ENCODE data around the gene TMEM61. TPM values are rescaled to one million over a fixed set of nuclear protein-coding genes. Genes with fewer than 3 reads are reported as not detected.

The TMEM61 gene
- total RNA-seq, 1 donor from 2014 or later, result 1.6 TPM

- H3K4me3 ChIP-seq (ENCODE audit: low read depth, low read length), result no peak overlapping the region
- DNase-seq (ENCODE audit: low read depth), result no peak
- TF ChIP-seq CTCF (IDR thresholded peaks at IDR 0.05; ENCODE audit: insufficient read depth, low read length, poor library complexity, severe bottlenecking), result no peak
- no peaks in the 10 kb centered on the region for H3K36me3 ChIP-seq (ENCODE audit: control insufficient read depth, insufficient read depth, low read length)
- H3K27me3 ChIP-seq (ENCODE audit: control insufficient read depth, insufficient read depth, low read length), result peaks cover 22% of the 10 kb centered on the region
These were observed 54.2 kb downstream of the TMEM61 start for GRCh38 chr1:55034476-55035133.

DNA sequence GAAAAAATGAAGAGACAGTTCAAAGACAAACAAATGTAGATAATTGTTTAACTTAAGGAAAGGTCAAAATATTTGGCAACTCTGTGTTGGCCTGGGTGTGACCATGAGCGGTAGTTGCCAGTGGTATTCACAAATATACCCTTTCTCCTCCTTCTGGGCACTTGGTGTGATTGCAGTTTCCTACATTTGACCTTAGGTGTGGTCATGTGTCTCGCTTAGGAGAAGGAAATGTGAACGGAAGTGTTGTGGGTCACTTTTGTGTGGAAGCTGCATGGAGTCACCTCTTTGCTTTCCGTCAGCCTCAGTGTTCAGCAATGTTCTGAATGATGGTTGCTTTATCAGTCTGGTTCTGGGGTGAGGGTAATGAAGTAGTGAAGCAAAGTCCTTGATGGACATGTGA, 55.5 kb downstream of the TMEM61 start:
- Histone ChIP-seq H3K36me3 (ENCODE audit: control insufficient read depth, insufficient read depth, low read length) (no peaks in the 10 kb centered on the region), H3K4me3 (ENCODE audit: low read depth, low read length) (no peak overlapping the region), H3K27me3 (ENCODE audit: control insufficient read depth, insufficient read depth, low read length) (peaks cover 32% of the 10 kb centered on the region)
- DNase-seq (ENCODE audit: low read depth), result no peak
- no peak for TF ChIP-seq CTCF (IDR thresholded peaks at IDR 0.05; ENCODE audit: insufficient read depth, low read length, poor library complexity, severe bottlenecking)

- peaks cover 32% of the 10 kb centered on the region for H3K27me3 ChIP-seq (ENCODE audit: control insufficient read depth, insufficient read depth, low read length)
- no peaks in the 10 kb centered on the region for H3K36me3 ChIP-seq (ENCODE audit: control insufficient read depth, insufficient read depth, low read length)
- H3K4me3 ChIP-seq (ENCODE audit: low read depth, low read length), result no peak overlapping the region
- no peak for TF ChIP-seq CTCF (IDR thresholded peaks at IDR 0.05; ENCODE audit: insufficient read depth, low read length, poor library complexity, severe bottlenecking)
- DNase-seq (ENCODE audit: low read depth), result no peak
These were observed 57.5 kb downstream of the TMEM61 start for GRCh38 chr1:55037733-55038551.

GRCh38 chr1:55038552-55038838, 58.1 kb downstream of the TMEM61 start:
- Histone ChIP-seq H3K27me3 (ENCODE audit: control insufficient read depth, insufficient read depth, low read length) (peaks cover 28% of the 10 kb centered on the region), H3K4me3 (ENCODE audit: low read depth, low read length) (no peak overlapping the region), H3K36me3 (ENCODE audit: control insufficient read depth, insufficient read depth, low read length) (no peaks in the 10 kb centered on the region)
- no peak for TF ChIP-seq CTCF (IDR thresholded peaks at IDR 0.05; ENCODE audit: insufficient read depth, low read length, poor library complexity, severe bottlenecking)
- DNase-seq (ENCODE audit: low read depth), result no peak

GRCh38 chr1:55038974-55039341, 58.5 kb downstream of the TMEM61 start:
- Histone ChIP-seq H3K27me3 (ENCODE audit: control insufficient read depth, insufficient read depth, low read length) (peaks cover 23% of the 10 kb centered on the region), H3K36me3 (ENCODE audit: control insufficient read depth, insufficient read depth, low read length) (no peaks in the 10 kb centered on the region), H3K4me3 (ENCODE audit: low read depth, low read length) (peak overlapping the region; percentile 52)
- DNase-seq (ENCODE audit: low read depth), result no peak
- no peak for TF ChIP-seq CTCF (IDR thresholded peaks at IDR 0.05; ENCODE audit: insufficient read depth, low read length, poor library complexity, severe bottlenecking)
